ENCODE measurements around the gene GPR173.

DNA sequence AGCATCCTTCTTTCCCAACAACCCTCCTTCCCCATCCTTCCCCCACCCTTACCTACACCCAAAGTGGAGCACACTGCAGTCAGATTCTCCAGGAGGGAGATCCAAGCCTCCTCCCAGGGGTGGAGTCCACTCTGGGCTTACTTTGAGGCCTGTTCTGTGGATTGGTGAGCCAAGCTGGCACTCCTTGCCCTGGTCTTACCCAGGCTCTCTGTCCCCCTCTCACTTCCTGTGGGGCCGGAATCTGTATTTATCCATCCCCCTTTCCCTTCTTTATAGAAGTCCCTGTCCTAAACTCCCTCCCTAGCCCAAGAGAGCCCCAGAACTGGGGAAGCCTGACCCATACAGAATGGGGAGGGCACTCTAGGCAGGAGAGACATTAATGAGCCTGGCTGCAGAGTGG, 30.4 kb downstream of the GPR173 start:
- TF ChIP-seq CTCF (IDR thresholded peaks at IDR 0.05; ENCODE audit: poor library complexity) (no peak), EZH2phosphoT487 (IDR thresholded peaks at IDR 0.05; ENCODE audit: low read depth, severe bottlenecking, unreplicated experiment) (no peak)
